SK-N-MC (cell line): ENCODE results near the gene TMEM242.

Source experiments
- DNase-seq: peaks from one replicate; pipeline ENCODE4 v3.0.0-alpha.2; 2011; ENCODE audit warnings: low read depth, low spot score
- H3K27ac ChIP-seq: fragments of 200-600 bp; sonication (generic); 2 replicates; pipeline ENCODE4 v1.5.1; 2016; ENCODE audit warnings: mixed run types
- H3K36me3 ChIP-seq: fragments of 200-600 bp; sonication (generic); 2 replicates; pipeline ENCODE4 v1.6.1; 2017; ENCODE audit warnings: antibody characterized with exemption, low read length, mixed read lengths; ENCODE audit not compliant: insufficient read depth
- H3K4me3 ChIP-seq: fragments of 200-600 bp; sonication (generic); 2 replicates; pipeline ENCODE4 v1.5.1; 2016
- H3K9ac ChIP-seq: fragments of 200-600 bp; sonication (generic); 2 replicates; pipeline ENCODE4 v1.8.0; 2017; ENCODE audit warnings: mixed run types, mixed read lengths; ENCODE audit not compliant: insufficient read length
- H3K9me3 ChIP-seq: fragments of 200-600 bp; sonication (generic); 2 replicates; pipeline ENCODE4 v1.6.1; 2017; ENCODE audit warnings: low read depth, mild to moderate bottlenecking, antibody characterized with exemption, low read length, moderate library complexity, mixed read lengths
- EZH2 ChIP-seq: fragments of 200-600 bp; sonication (generic); IDR thresholded peaks from one replicate; pipeline ENCODE4 v1.6.1; 2017; ENCODE audit warnings: antibody characterized with exemption
- FOXP2 ChIP-seq: optimal IDR thresholded peaks from 2 replicates; pipeline ENCODE3; 2011; ENCODE audit warnings: mild to moderate bottlenecking, moderate library complexity; ENCODE audit not compliant: insufficient read depth; ENCODE audit errors: extremely low read length, control extremely low read depth
- POLR2AphosphoS5 ChIP-seq: IDR thresholded peaks from 2 replicates; pipeline ENCODE4 v1.6.1; 2012; ENCODE audit warnings: mild to moderate bottlenecking, low read depth, low read length, borderline replicate concordance

The TMEM242 gene

DNA sequence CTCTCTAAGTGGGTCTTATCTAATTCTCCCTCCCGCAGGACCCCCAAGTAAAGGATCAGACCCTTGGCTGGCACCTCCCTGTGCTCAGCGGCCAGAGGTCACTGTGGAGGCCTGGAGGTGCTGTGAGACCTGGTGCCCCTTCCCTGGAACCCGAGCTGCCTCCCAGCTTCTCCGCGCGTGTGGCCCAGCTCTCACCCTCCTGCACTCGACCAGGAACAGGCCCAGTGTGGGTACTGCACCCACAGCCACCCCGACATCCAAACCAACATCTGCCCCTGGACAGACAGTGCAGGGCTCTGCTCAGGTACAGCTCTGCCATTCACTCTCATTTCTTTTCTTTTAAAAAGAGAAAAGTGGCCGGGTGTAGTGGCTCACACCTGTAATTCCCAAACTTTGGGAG, 42.4 kb downstream of the TMEM242 start:
- no peaks in the 10 kb centered on the region for H3K36me3 ChIP-seq
- TF ChIP-seq EZH2 (no peak), FOXP2 (no peak), POLR2AphosphoS5 (no peak)
- H3K9ac ChIP-seq = no peak overlapping the region
- H3K27ac ChIP-seq = no peak overlapping the region
- no peak overlapping the region for H3K4me3 ChIP-seq
- H3K9me3 ChIP-seq = no peaks in the 10 kb centered on the region
- no peak for DNase-seq

DNA sequence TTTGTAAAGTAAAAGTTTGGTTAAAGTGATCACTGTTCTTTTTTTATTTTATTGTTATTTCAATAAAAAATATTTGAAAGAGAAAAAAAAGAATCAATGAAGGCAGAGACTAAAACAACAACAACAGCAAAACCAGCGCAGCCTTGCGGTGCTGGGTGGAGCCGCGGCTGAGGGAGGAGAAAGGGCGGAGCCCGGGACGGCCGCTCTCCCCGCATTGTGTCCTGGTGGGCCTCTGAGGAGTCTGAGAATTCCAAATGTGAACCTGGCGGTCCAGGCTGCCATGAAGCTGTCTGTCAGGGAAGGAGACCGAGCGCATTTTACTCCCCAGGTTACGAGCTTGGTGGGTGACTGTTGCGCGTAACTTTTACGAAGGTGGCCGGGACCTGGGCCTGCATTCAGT, 43.2 kb downstream of the TMEM242 start:
- DNase-seq = no peak
- TF ChIP-seq EZH2 = no peak
- no peak for TF ChIP-seq FOXP2
- TF ChIP-seq POLR2AphosphoS5 = no peak
- no peaks in the 10 kb centered on the region for H3K9me3 ChIP-seq
- H3K4me3 ChIP-seq = no peak overlapping the region
- no peak overlapping the region for H3K27ac ChIP-seq
- no peaks in the 10 kb centered on the region for H3K36me3 ChIP-seq
- no peak overlapping the region for H3K9ac ChIP-seq

DNA sequence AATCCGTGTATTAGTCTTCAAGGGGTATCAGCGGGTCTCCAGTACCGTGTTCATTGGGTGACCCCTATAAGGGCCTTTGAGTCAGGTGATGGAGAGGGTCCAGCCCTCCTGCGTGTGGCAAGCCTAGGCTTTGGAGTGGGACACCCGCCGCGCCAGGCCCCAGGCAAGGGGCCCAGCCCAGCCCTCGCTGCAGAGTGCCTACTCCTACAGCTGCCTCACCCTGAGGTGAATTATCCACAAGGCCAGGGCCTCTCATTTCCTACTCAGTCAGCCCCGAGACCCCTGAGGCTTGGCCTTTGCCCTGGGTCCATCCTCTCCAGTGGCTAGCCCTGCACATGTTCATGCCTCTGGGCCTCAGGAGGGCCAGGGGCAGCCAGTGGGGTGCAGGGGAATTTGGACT, 45.1 kb downstream of the TMEM242 start:
- no peak for DNase-seq
- TF ChIP-seq EZH2 (no peak), FOXP2 (no peak), POLR2AphosphoS5 (no peak)
- no peak overlapping the region for H3K9ac ChIP-seq
- no peak overlapping the region for H3K4me3 ChIP-seq
- H3K9me3 ChIP-seq = no peaks in the 10 kb centered on the region
- no peak overlapping the region for H3K27ac ChIP-seq
- no peaks in the 10 kb centered on the region for H3K36me3 ChIP-seq

DNA sequence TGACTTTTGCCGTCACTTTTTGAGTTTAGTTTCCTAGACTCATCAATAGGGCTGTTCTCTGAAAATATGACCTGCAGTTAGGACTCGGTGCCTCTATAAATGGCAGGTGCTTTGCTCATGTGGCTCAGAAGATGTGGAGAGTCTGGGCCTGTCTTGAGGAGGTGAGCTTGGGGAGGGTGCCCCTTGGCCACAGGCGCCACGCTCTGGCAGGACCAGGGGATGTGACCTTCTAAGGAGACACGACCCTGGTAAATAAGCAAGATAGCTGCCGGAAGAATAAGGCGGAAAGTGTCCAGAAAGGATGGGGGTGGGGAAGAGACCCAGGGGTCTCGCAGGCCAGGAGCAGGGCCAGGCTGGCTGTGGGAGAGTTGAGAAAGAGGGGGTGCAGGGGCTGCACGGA, 46.6 kb downstream of the TMEM242 start:
- Histone ChIP-seq H3K27ac (no peak overlapping the region), H3K9me3 (no peaks in the 10 kb centered on the region), H3K9ac (no peak overlapping the region), H3K36me3 (no peaks in the 10 kb centered on the region), H3K4me3 (no peak overlapping the region)
- TF ChIP-seq FOXP2 (no peak), POLR2AphosphoS5 (no peak), EZH2 (no peak)
- DNase-seq = no peak

DNA sequence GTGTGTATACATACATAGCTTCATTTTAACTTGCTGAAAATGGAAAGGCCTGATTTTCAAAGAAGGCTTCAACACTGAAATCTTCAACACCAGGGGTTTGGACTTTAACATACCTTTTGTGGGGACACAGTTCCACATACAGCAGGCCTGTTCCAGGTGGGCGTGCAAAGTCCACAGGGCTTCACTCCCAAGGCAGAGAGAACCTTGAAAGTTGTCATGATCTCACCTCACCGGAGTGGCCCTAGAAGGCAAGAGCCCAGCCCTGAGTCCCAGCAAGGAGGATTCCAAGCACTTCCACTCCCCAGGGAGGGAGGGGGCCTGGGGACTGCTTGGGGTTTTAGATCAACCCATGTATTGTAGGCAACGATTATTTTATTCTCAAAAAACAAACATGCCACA, 47.2 kb downstream of the TMEM242 start:
- Histone ChIP-seq H3K9me3 (no peaks in the 10 kb centered on the region), H3K36me3 (no peaks in the 10 kb centered on the region), H3K9ac (no peak overlapping the region), H3K27ac (no peak overlapping the region), H3K4me3 (no peak overlapping the region)
- no peak for DNase-seq
- no peak for TF ChIP-seq FOXP2
- no peak for TF ChIP-seq EZH2
- no peak for TF ChIP-seq POLR2AphosphoS5

DNA sequence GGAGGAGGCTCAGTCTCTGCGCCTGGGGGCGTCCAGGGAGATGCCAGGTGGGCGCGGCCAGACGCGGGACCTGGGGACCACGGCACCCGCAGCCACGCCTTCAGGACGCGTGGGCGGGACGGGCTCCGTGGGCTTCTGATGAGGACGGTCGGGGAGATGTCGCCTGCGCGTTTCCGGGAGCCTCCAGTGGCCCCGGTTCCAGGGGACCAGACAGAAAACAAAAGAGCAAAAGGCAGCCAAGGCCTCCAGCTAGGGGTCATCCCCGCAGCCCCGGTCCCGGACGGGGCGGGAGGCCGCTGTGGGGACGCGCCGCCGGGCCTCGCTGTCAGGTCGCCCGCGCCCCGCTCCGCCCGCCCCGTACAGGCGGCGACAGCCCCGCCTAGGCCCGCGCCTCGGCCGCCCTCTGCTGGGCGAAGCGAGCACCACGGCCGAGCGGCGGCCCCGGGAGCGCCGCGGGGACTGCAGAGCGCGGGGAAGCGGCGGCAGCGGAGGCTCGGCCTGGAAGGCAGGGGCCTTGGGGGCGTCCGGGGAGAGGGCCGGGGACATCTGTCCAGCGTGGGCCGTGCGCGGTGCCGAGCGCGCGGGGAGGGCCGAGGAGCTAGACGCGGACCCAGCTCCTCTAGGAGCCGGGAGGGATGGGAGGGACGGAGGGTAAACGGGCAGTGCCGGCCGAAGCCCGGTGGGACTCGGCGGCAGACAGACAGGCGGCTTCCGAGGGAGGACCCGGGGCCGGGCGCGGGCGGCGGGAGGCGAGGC, 48.7 kb downstream of the TMEM242 start:
- no peak for TF ChIP-seq FOXP2
- no peak for TF ChIP-seq POLR2AphosphoS5
- TF ChIP-seq EZH2 = no peak
- Histone ChIP-seq H3K9ac (peak overlapping the region; percentile 68), H3K9me3 (no peaks in the 10 kb centered on the region), H3K27ac (0 out of 2 replicates have a peak overlapping the region, but pooled peaks have one; percentile 81), H3K36me3 (no peaks in the 10 kb centered on the region), H3K4me3 (peak overlapping the region; percentile 85)
- no peak for DNase-seq

DNA sequence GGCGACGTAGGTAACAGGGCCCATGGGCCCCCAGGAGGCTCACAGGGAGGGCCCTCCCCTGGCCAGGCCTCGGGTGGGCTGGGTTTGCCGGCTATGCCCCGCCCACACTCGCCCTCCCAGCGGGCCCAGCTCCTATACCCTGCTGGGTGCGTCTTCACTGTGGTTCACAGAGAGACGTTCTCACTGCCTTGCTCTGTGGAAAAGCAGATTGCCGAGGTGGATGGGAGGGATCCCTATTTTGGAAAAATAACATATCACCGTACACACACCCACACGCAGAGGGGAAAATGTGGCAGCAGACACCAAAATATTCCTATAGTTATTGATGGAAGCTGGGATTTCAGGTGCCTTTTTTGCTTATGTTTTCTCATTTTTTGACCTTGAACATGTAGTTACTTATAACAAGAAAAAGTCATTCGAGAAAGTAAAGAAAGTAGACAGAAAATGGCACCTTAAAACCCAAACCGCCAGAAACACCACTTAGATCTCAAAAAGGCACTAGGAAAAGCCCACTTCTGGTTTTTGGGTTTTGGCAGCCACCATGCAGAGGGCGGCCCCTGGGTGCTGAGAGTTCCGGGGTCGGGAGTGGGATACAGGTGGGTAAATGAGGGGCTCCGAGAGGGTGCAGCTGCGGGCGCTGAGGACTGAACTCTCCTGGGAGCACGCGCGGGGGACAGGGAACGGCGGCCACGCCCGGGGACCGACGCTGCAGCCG, 49.4 kb downstream of the TMEM242 start:
- Histone ChIP-seq H3K36me3 (no peaks in the 10 kb centered on the region), H3K4me3 (peak overlapping the region; percentile 85), H3K27ac (peak overlapping the region; percentile 81), H3K9me3 (no peaks in the 10 kb centered on the region), H3K9ac (peak overlapping the region; percentile 68)
- peak; percentile 39 for DNase-seq
- TF ChIP-seq POLR2AphosphoS5 = peak; percentile 84
- no peak for TF ChIP-seq EZH2

DNA sequence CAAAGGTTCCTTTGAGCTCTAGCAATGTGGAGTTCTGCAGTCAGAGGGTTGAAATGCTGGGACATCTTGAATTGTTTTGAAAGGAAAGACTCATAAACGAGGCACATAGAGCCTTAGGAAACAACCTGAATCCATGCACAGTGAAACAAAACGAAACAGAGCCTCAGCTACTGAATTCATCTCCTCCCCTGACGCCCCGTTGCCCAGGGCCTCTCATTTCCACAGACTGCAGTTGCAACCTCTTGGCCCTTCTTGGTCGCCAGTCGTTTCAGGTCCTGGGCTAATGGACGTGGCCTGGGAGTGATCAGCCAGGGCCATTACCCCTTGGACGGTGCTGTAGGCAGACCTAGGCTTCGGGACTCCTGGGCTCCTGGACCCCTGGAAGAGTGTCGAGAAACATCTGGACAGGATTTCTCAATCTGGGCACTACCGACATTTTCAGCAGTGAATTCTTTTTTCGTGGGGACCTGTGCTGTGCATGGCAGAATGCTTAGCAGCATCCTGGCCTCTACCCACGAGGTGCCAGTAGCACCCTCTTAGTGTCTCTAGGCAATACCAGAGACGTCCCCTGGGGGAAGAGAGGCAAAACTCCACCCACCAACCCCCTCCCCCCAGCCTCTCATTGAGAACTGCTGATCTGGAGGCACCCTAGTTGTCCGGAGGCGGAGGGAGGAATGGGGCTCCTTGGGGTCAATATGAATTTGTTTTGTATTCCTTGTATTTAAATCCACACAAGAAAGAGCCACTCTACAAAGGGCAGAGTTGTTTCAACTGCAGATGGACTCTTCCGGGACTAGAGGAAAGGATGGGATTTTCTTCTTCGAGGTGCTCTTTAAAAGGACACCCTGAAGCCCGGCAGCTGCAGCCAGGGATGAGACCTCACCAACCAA, 50.2 kb downstream of the TMEM242 start:
- H3K27ac ChIP-seq = 0 out of 2 replicates have a peak overlapping the region, but pooled peaks have one; percentile 42
- H3K36me3 ChIP-seq = no peaks in the 10 kb centered on the region
- H3K9ac ChIP-seq = no peak overlapping the region
- H3K9me3 ChIP-seq = no peaks in the 10 kb centered on the region
- DNase-seq = no peak
- TF ChIP-seq EZH2 (no peak), FOXP2 (no peak), POLR2AphosphoS5 (no peak)
- peak overlapping the region; percentile 85 for H3K4me3 ChIP-seq
